ENCODE results near the gene SPATA3. TPM values are rescaled to one million over a fixed set of nuclear protein-coding genes. Genes with fewer than 3 reads are reported as not detected.

The SPATA3 gene
- total and polyA plus RNA-seq, 2 of the 8 experiments (the other 6 are each of a cell fraction or from before 2014, with no cell fraction given), result not detected

DNA sequence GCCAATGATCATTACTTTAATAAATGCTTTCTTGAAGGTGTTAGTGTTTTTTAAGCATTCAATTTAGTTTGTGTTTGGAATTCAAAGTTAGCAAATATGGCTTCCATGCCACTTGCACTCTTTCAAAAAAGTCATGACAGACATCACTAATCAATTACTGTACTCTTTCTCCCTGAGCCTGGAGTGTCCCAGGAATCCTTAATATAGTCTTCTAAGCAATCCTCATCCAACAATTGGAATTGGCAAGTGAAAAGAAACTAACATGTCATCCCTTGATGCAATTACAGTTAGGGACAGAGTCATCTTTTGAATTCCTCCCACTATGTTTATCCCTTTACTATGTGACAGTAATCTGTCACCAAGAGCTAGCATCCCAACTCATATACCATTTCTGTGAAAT, 41.2 kb upstream of the SPATA3 start (continued):
- TF ChIP-seq CHD7 (IDR thresholded peaks at IDR 0.05; ENCODE audit: insufficient replicate concordance, low read length) (no peak), ATF3 (IDR thresholded peaks at IDR 0.05; ENCODE audit: insufficient read depth, low read depth, low read length) (no peak), ZNF274 (IDR thresholded peaks at IDR 0.05; ENCODE audit: borderline replicate concordance, extremely low read depth, low read length) (no peak), EP300 (IDR thresholded peaks at IDR 0.05; ENCODE audit: borderline replicate concordance in 1 of 2, low read depth in 2 of 2, low read length in 2 of 2) (no peak)
- TF ChIP-seq, protein P1, sequence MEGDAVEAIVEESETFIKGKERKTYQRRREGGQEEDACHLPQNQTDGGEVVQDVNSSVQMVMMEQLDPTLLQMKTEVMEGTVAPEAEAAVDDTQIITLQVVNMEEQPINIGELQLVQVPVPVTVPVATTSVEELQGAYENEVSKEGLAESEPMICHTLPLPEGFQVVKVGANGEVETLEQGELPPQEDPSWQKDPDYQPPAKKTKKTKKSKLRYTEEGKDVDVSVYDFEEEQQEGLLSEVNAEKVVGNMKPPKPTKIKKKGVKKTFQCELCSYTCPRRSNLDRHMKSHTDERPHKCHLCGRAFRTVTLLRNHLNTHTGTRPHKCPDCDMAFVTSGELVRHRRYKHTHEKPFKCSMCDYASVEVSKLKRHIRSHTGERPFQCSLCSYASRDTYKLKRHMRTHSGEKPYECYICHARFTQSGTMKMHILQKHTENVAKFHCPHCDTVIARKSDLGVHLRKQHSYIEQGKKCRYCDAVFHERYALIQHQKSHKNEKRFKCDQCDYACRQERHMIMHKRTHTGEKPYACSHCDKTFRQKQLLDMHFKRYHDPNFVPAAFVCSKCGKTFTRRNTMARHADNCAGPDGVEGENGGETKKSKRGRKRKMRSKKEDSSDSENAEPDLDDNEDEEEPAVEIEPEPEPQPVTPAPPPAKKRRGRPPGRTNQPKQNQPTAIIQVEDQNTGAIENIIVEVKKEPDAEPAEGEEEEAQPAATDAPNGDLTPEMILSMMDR (IDR thresholded peaks at IDR 0.05; ENCODE audit: control extremely low read depth in 1 of 3, insufficient read depth in 1 of 3, low read depth in 1 of 3, low read length in 3 of 3), result no peak
